Activated T-helper 9 cell treated with anti-CD3 and anti-CD28 coated beads, Interleukin-2, amount 50 U/mL, for 16 hours (primary cell): Measurements from ENCODE around the gene PGBD1.

ENCODE experiments used
- DNase-seq: peaks from one replicate; pipeline ENCODE4 v3.0.0-alpha.2; 2020; ENCODE audit warnings: low read depth

Gene PGBD1, protein sequence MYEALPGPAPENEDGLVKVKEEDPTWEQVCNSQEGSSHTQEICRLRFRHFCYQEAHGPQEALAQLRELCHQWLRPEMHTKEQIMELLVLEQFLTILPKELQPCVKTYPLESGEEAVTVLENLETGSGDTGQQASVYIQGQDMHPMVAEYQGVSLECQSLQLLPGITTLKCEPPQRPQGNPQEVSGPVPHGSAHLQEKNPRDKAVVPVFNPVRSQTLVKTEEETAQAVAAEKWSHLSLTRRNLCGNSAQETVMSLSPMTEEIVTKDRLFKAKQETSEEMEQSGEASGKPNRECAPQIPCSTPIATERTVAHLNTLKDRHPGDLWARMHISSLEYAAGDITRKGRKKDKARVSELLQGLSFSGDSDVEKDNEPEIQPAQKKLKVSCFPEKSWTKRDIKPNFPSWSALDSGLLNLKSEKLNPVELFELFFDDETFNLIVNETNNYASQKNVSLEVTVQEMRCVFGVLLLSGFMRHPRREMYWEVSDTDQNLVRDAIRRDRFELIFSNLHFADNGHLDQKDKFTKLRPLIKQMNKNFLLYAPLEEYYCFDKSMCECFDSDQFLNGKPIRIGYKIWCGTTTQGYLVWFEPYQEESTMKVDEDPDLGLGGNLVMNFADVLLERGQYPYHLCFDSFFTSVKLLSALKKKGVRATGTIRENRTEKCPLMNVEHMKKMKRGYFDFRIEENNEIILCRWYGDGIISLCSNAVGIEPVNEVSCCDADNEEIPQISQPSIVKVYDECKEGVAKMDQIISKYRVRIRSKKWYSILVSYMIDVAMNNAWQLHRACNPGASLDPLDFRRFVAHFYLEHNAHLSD

GRCh38 chr6:28281288-28282064 lies at the start of gene PGBD1:
PGBD1 (plus strand) TSS chr6:28281572; CDS start chr6:28283814, 2,242 bp downstream.
- DNase-seq: peak; percentile 18

GRCh38 chr6:28232785-28233184 lies 48.6 kb upstream of the PGBD1 start:
- no peak for DNase-seq

GRCh38 chr6:28235912-28236452 lies 45.4 kb upstream of the PGBD1 start:
- DNase-seq: no peak

- no peak for DNase-seq
These were observed 41.7 kb upstream of the PGBD1 start for GRCh38 chr6:28239636-28240035.

DNA sequence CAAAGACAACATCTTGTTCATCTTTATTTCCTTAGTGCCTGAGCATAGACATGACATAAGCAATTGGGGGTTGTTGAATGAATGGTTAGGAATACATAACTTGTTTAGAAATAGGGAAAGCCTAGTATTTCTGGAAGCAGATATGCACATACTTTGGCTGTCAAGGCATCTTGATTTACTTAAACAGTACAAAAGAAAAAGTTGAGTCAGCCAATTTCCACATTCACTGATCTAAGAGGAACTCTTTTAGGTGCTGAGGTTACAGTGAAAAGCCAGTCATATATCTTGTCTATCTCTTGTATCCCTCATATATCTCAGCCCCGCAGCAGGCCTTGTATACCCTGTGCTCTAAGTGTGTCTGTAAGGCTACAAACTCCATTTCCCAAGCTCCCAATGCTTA lies 40.9 kb upstream of the PGBD1 start:
- DNase-seq: no peak

GRCh38 chr6:28243946-28244345 lies 37.4 kb upstream of the PGBD1 start:
- no peak for DNase-seq

DNA sequence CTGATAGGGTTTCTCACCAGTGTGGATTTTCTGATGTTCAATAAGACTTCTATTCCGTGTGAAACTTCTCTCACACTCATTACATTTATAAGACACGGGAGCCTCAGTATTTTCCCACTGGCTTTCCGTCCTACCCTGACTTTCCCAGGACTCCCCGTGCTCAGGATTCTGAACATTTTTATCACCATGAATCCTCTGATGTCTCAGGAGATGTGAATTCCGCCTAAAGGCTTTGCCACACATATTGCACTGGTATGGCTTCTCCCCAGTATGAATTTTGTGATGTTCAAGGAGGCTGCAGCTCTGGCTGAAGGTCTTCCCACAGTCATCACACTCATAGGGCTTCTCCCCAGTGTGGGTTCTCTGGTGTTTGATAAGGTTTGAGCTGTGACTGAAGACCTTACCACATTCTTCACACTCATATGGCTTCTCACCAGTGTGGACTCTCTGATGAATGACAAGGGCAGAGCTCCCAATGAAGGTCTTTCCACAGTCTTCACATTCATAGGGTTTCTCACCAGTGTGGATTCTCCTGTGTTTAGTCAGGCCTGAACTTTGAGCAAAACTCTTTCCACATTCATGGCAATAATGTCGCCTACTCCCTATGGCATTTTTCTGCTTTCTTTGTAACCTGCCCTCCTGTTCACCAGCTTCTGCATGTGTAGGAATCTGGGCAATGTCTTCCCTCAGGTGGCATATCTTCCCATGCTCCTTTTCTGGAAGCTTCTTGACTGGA lies 36.0 kb upstream of the PGBD1 start:
- DNase-seq: no peak

- no peak for DNase-seq
These were observed 32.5 kb upstream of the PGBD1 start for GRCh38 chr6:28248916-28249315.

- no peak for DNase-seq
These were observed 30.6 kb upstream of the PGBD1 start for GRCh38 chr6:28250747-28251146.

- peak; percentile 14 for DNase-seq
These were observed 29.7 kb upstream of the PGBD1 start for GRCh38 chr6:28251661-28252008.

GRCh38 chr6:28252009-28252975 lies 29.1 kb upstream of the PGBD1 start, which contains the start of gene ZKSCAN4:
ZKSCAN4 (minus strand) TSS chr6:28252269; CDS start chr6:28251980, 289 bp downstream.
- DNase-seq: peak; percentile 57

DNA sequence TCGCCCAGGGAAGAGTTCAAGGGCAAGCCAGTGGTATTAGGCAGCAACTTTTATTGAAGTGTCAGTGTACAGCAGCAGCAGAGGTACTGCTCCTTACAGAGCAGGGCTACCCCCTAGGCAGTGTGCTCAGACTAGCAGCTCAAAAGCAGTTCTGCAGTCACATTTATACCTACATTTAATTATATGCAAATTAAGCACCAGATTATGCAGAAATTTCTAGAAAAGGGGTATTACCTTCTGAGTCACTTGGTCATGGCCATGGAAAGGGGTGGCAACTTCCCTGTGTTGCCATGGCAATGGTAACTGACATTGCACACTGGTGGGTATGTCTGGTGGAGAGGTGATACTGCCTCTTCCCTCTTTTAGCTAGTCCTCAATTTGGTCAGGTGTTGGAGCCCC lies 27.3 kb upstream of the PGBD1 start:
- DNase-seq: no peak

- DNase-seq: no peak
These were observed 24.3 kb upstream of the PGBD1 start for GRCh38 chr6:28257042-28257441.

- DNase-seq: peak; percentile 40
These were observed 22.2 kb upstream of the PGBD1 start, which contains the start of gene NKAPL for GRCh38 chr6:28258877-28259777. NKAPL (plus strand) TSS chr6:28259297; CDS start chr6:28259372, 75 bp downstream.

GRCh38 chr6:28263922-28264321 lies 17.4 kb upstream of the PGBD1 start:
- DNase-seq: no peak

- DNase-seq: no peak
These were observed 16.5 kb upstream of the PGBD1 start for GRCh38 chr6:28264834-28265401.

- DNase-seq: no peak
These were observed 14.8 kb upstream of the PGBD1 start for GRCh38 chr6:28266563-28266961.

DNA sequence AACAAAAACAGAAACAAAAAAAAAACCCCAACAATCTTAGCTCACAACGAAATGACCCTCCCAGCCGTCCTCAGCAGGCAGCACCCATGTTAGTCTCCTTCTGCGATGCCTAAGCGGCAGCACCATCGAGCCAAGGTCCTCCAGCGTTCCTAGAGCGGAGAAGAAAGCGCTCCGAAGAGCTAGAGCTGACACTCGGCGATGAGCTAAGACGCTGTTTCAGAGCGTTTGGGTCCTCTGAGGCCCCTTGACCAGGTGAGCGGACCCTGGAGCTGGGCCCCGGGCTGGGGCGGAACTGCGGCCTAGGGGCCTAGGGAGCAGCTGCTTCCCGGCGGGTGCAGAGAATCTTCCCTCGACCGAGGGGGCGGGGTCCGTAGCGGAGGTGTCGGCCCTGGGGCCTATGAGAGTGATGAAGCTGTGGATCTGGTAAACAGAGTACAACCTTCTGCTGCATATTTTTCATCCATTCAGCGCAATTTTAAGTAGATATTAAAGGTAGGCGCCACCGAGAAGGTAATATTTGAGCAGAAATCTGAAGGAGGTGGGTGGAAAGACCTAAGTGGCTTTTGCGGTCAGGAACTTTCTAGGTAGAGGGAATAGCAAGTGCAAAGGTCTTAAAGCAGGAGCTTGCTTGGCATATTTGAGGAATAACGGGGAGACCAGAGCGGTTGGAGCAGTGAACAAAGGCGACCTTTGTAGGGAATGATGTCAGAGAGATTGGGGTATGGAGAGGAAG lies 14.2 kb upstream of the PGBD1 start, which contains the start of gene ZSCAN26:
Gene ZSCAN26, plus strand, starts transcription at position 182 of the 733 bp plus-strand sequence. CDS start 4,777 bp downstream, outside the sequence.
- DNase-seq: peak; percentile 70
